ENCODE measurements around the gene TMEM183A. TPM values are rescaled to one million over a fixed set of nuclear protein-coding genes. Genes with fewer than 3 reads are reported as not detected.

TMEM183A gene
- total and polyA plus RNA-seq, 10 of the 15 experiments (the other 5 are each of a cell fraction or from before 2014, with no cell fraction given): 12.3 to 103 (median 66.3) TPM

DNA sequence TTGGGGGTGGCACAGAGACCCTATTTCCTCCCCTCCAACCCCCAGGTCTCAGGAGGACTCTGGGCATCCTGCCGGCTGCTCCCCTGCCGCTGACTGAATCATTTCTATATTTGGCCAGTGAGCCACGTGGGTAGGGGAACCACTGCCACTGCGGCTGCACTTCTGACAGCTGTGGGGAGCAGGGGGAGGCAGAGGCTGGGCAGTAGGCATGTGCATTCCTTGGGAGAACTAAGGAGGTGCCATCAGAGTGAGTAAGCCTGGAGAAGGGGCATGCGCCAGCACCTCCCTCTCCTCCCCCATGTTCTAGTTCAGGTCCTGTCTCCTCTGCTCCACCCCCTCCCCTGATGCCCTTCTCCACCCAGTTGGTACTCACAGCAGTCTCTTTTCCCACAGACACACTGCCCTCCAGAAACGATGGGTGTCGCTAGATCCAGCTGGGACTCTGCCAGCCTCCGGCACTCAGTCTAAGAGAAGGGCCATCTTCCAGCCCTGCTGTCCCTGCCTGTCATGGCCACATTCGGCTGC lies 31.1 kb downstream of the TMEM183A start:
- in situ Hi-C loops (cut with MboI) (loop anchor here (5.0 kb wide), 1 partner anchor 179 kb away; no protein-coding TSS in a partner anchor), intact Hi-C loops (cut with micrococcal nuclease; ENCODE audit: unreplicated experiment) (loop anchor here (2.0 to 10.0 kb wide), 2 partner anchors 231 to 297 kb away; no protein-coding TSS in a partner anchor)
- no peaks in the 10 kb centered on the region; a peak in 1 of 4 replicates for H3K36me3 ChIP-seq (ENCODE audit: control insufficient read depth in 2 of 2, insufficient read depth in 2 of 2, low read length in 1 of 2)
- no peak overlapping the region for H3K4me3 ChIP-seq
- H3K4me1 ChIP-seq (ENCODE audit: control insufficient read depth, insufficient read depth, low read length): peaks cover 11% of the 10 kb centered on the region
- no peak overlapping the region for H3K27ac ChIP-seq (ENCODE audit: control insufficient read depth, insufficient read depth)
- ATAC-seq (peak; percentile 79), DNase-seq (ENCODE audit: low read depth, low spot score) (no peak), FAIRE-seq (peak; percentile 52)
- POLR2A ChIA-PET: no interaction called here
- no TSS peak for BruUV-seq (replicated peaks)
- no peak overlapping the region for H3K4me2 ChIP-seq (ENCODE audit: control insufficient read depth, insufficient read depth)
- H3K9me3 ChIP-seq (replicated peaks; ENCODE audit: control insufficient read depth, insufficient read depth, low read length): no peaks in the 10 kb centered on the region
- WGBS (ENCODE audit: insufficient coverage, insufficient replicate concordance, low lambda C conversion rate, missing lambda C conversion rate): 19% methylated on average over 9 of the region's 9 CpGs
- peaks cover 6% of the 10 kb centered on the region for H4K20me1 ChIP-seq (ENCODE audit: control insufficient read depth, insufficient read depth)
- H2AFZ ChIP-seq (ENCODE audit: control insufficient read depth, low read depth, low read length): no peak overlapping the region
- no peaks in the 10 kb centered on the region for H3K27me3 ChIP-seq (replicated peaks in 1 of 2; ENCODE audit: control insufficient read depth in 2 of 2, insufficient read depth in 2 of 2, low read length in 1 of 2)
- RAD21 ChIA-PET (ENCODE audit: unreplicated experiment): interaction anchor here (0.9 to 3.7 kb wide), 3 partner anchors 30 to 231 kb away, joined by 3 to 46 read pairs (median 20); no protein-coding TSS in a partner anchor
- no peaks in the 10 kb centered on the region for H3K79me2 ChIP-seq (ENCODE audit: control insufficient read depth, insufficient read depth, low read length)
- CTCF ChIA-PET: interaction anchor here (0.6 to 9.7 kb wide), 16 partner anchors 9 to 455 kb away, joined by 3 to 127 read pairs (median 6); no protein-coding TSS in a partner anchor
- no peak overlapping the region for H3K9ac ChIP-seq (ENCODE audit: control insufficient read depth, insufficient read depth, low read length)
- SMC1A ChIA-PET (ENCODE audit: uncharacterized antibody, unreplicated experiment): interaction anchor here (1.0 to 3.5 kb wide), 4 partner anchors 80 to 232 kb away, joined by 4 to 41 read pairs (median 21); no protein-coding TSS in a partner anchor
- TF ChIP-seq ATF7 (IDR thresholded peaks at IDR 0.05; ENCODE audit: low read depth) (peak; percentile 31; the same call in 1 of the 2 replicates), STAT1 (conservative IDR thresholded peaks at IDR 0.05) (no peak), EP300 (IDR thresholded peaks at IDR 0.05; ENCODE audit: borderline replicate concordance in 1 of 2, control insufficient read depth in 1 of 2, low read depth in 2 of 2, low read length in 2 of 2) (no peak), NFIC (IDR thresholded peaks at IDR 0.05; ENCODE audit: low read depth, low read length) (no peak), MTA3 (IDR thresholded peaks at IDR 0.05; ENCODE audit: borderline replicate concordance, low read length) (no peak), SREBF2 (IDR thresholded peaks at IDR 0.05; ENCODE audit: low read length) (no peak), BMI1 (IDR thresholded peaks at IDR 0.05; ENCODE audit: borderline replicate concordance) (no peak), NFXL1 (IDR thresholded peaks at IDR 0.05; ENCODE audit: borderline replicate concordance) (no peak), KAT2A (conservative IDR thresholded peaks at IDR 0.05; ENCODE audit: control insufficient read depth, low read depth, low read length) (no peak)
- TF ChIP-seq, protein P1, sequence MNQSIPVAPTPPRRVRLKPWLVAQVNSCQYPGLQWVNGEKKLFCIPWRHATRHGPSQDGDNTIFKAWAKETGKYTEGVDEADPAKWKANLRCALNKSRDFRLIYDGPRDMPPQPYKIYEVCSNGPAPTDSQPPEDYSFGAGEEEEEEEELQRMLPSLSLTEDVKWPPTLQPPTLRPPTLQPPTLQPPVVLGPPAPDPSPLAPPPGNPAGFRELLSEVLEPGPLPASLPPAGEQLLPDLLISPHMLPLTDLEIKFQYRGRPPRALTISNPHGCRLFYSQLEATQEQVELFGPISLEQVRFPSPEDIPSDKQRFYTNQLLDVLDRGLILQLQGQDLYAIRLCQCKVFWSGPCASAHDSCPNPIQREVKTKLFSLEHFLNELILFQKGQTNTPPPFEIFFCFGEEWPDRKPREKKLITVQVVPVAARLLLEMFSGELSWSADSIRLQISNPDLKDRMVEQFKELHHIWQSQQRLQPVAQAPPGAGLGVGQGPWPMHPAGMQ (IDR thresholded peaks at IDR 0.05; ENCODE audit: borderline replicate concordance): no peak
- TF ChIP-seq, protein P2, sequence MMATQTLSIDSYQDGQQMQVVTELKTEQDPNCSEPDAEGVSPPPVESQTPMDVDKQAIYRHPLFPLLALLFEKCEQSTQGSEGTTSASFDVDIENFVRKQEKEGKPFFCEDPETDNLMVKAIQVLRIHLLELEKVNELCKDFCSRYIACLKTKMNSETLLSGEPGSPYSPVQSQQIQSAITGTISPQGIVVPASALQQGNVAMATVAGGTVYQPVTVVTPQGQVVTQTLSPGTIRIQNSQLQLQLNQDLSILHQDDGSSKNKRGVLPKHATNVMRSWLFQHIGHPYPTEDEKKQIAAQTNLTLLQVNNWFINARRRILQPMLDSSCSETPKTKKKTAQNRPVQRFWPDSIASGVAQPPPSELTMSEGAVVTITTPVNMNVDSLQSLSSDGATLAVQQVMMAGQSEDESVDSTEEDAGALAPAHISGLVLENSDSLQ (IDR thresholded peaks at IDR 0.05): no peak
- TF ChIP-seq, protein P3, sequence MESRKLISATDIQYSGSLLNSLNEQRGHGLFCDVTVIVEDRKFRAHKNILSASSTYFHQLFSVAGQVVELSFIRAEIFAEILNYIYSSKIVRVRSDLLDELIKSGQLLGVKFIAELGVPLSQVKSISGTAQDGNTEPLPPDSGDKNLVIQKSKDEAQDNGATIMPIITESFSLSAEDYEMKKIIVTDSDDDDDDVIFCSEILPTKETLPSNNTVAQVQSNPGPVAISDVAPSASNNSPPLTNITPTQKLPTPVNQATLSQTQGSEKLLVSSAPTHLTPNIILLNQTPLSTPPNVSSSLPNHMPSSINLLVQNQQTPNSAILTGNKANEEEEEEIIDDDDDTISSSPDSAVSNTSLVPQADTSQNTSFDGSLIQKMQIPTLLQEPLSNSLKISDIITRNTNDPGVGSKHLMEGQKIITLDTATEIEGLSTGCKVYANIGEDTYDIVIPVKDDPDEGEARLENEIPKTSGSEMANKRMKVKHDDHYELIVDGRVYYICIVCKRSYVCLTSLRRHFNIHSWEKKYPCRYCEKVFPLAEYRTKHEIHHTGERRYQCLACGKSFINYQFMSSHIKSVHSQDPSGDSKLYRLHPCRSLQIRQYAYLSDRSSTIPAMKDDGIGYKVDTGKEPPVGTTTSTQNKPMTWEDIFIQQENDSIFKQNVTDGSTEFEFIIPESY (IDR thresholded peaks at IDR 0.05): no peak
- TF ChIP-seq, protein P4, sequence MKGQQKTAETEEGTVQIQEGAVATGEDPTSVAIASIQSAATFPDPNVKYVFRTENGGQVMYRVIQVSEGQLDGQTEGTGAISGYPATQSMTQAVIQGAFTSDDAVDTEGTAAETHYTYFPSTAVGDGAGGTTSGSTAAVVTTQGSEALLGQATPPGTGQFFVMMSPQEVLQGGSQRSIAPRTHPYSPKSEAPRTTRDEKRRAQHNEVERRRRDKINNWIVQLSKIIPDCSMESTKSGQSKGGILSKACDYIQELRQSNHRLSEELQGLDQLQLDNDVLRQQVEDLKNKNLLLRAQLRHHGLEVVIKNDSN (IDR thresholded peaks at IDR 0.05; ENCODE audit: borderline replicate concordance, extremely low read length, insufficient read depth, low read depth, low read length): peak; percentile 58
- TF ChIP-seq, protein P5, sequence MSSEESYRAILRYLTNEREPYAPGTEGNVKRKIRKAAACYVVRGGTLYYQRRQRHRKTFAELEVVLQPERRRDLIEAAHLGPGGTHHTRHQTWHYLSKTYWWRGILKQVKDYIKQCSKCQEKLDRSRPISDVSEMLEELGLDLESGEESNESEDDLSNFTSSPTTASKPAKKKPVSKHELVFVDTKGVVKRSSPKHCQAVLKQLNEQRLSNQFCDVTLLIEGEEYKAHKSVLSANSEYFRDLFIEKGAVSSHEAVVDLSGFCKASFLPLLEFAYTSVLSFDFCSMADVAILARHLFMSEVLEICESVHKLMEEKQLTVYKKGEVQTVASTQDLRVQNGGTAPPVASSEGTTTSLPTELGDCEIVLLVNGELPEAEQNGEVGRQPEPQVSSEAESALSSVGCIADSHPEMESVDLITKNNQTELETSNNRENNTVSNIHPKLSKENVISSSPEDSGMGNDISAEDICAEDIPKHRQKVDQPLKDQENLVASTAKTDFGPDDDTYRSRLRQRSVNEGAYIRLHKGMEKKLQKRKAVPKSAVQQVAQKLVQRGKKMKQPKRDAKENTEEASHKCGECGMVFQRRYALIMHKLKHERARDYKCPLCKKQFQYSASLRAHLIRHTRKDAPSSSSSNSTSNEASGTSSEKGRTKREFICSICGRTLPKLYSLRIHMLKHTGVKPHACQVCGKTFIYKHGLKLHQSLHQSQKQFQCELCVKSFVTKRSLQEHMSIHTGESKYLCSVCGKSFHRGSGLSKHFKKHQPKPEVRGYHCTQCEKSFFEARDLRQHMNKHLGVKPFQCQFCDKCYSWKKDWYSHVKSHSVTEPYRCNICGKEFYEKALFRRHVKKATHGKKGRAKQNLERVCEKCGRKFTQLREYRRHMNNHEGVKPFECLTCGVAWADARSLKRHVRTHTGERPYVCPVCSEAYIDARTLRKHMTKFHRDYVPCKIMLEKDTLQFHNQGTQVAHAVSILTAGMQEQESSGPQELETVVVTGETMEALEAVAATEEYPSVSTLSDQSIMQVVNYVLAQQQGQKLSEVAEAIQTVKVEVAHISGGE (CRISPR knock-in tag; IDR thresholded peaks at IDR 0.05): no peak

Data from GM12878 (cell line).